ENCODE data around the gene GNB1L.

GRCh38 chr22:19764299-19764593 lies 90.4 kb downstream of the GNB1L start:
- TF ChIP-seq CTCF (IDR thresholded peaks at IDR 0.05) (no peak), JUN (CRISPR knock-in tag; IDR thresholded peaks at IDR 0.05) (no peak), USF2 (CRISPR knock-in tag; IDR thresholded peaks at IDR 0.05) (no peak)

All from WTC11 (cell line).